ENCODE measurements around the gene MDK.

The MDK gene

GRCh38 chr11:46407635-46408034 is 26.2 kb downstream of the MDK start:
- no peak for DNase-seq

- DNase-seq, result no peak
These were observed 27.0 kb downstream of the MDK start for GRCh38 chr11:46408407-46408986.

- DNase-seq, result no peak
These were observed 28.6 kb downstream of the MDK start for GRCh38 chr11:46410021-46410420.

- DNase-seq, result no peak
These were observed 32.4 kb downstream of the MDK start for GRCh38 chr11:46413760-46414465.

GRCh38 chr11:46414466-46414796 is 33.0 kb downstream of the MDK start:
- DNase-seq, result peak; percentile 13

GRCh38 chr11:46414879-46415278 is 33.4 kb downstream of the MDK start:
- no peak for DNase-seq

GRCh38 chr11:46417711-46418110 is 36.2 kb downstream of the MDK start:
- no peak for DNase-seq

GRCh38 chr11:46418751-46419150 is 37.3 kb downstream of the MDK start:
- DNase-seq, result no peak

- no peak for DNase-seq
These were observed 39.0 kb downstream of the MDK start for GRCh38 chr11:46420513-46420912.

GRCh38 chr11:46421257-46421880 is 39.9 kb downstream of the MDK start:
- DNase-seq, result no peak

- no peak for DNase-seq
These were observed 41.1 kb downstream of the MDK start for GRCh38 chr11:46422588-46422987.

GRCh38 chr11:46426233-46426991 is 44.9 kb downstream of the MDK start:
- DNase-seq, result no peak

GRCh38 chr11:46427364-46427763 is 45.9 kb downstream of the MDK start:
- no peak for DNase-seq

- no peak for DNase-seq
These were observed 48.2 kb downstream of the MDK start for GRCh38 chr11:46429717-46430116.

GRCh38 chr11:46431211-46431610 is 49.7 kb downstream of the MDK start:
- DNase-seq, result no peak

Measured in effector CD8-positive, alpha-beta T cell (primary cell).